Mesenchymal stem cell (in vitro differentiated cells and primary cell): Measurements from ENCODE around the gene AKAP8L.
"Not testable (repeated sequence)": the region's sequence is repeated elsewhere in the genome, so short reads cannot be mapped to it uniquely, and the experiment has no call there.

Source experiments
- DNase-seq: peaks from one replicate; pipeline ENCODE4 v3.0.0-alpha.2; 2013
- H2AFZ ChIP-seq: one replicate; pipeline ENCODE4 v1.6.1; 2013; ENCODE audit warnings: low read depth, mild to moderate bottlenecking, control low read depth, inconsistent platforms, low read length, moderate library complexity
- H2AK5ac ChIP-seq: 2 replicates; pipeline ENCODE4 v1.6.1; 2013; ENCODE audit warnings: low read length, moderate library complexity, mild to moderate bottlenecking, inconsistent platforms; ENCODE audit not compliant: severe bottlenecking
- H2BK120ac ChIP-seq: one replicate; pipeline ENCODE4 v1.6.1; 2013; ENCODE audit warnings: low read depth, mild to moderate bottlenecking, inconsistent platforms, low read length, moderate library complexity
- H2BK12ac ChIP-seq, 2 experiments: one replicate each; pipeline ENCODE4 v1.6.1; 2013; ENCODE audit warnings: inconsistent platforms in 2 of 2, low read length in 2 of 2, mild to moderate bottlenecking in 2 of 2, moderate library complexity in 2 of 2, control low read depth in 1 of 2
- H2BK15ac ChIP-seq: one replicate; pipeline ENCODE4 v1.6.1; 2013; ENCODE audit warnings: mild to moderate bottlenecking, low read depth, inconsistent platforms; ENCODE audit not compliant: poor library complexity, severe bottlenecking
- H2BK5ac ChIP-seq: 2 replicates; pipeline ENCODE4 v1.6.1; 2013; ENCODE audit warnings: low read depth, mild to moderate bottlenecking, low read length, control low read depth, inconsistent platforms; ENCODE audit not compliant: poor library complexity, severe bottlenecking
- H3K14ac ChIP-seq, 2 experiments: one replicate each; pipeline ENCODE4 v1.6.1; 2013; ENCODE audit warnings: inconsistent platforms in 2 of 2, low read length in 2 of 2, control low read depth in 1 of 2, mild to moderate bottlenecking in 1 of 2, moderate library complexity in 1 of 2
- H3K18ac ChIP-seq, 2 experiments: one replicate each; pipeline ENCODE4 v1.6.1; 2013; ENCODE audit warnings: inconsistent platforms in 2 of 2, low read length in 2 of 2, control low read depth in 1 of 2, low read depth in 1 of 2, mild to moderate bottlenecking in 1 of 2
- H3K23ac ChIP-seq, 2 experiments: one replicate each; pipeline ENCODE4 v1.6.1; 2013; ENCODE audit warnings: inconsistent platforms in 2 of 2, low read length in 2 of 2, mild to moderate bottlenecking in 2 of 2, moderate library complexity in 2 of 2, control low read depth in 1 of 2
- H3K27ac ChIP-seq: 2 replicates; pipeline ENCODE4 v1.5.1; 2013; ENCODE audit warnings: mild to moderate bottlenecking, moderate library complexity, low read length, control low read depth, inconsistent platforms; ENCODE audit not compliant: poor library complexity, severe bottlenecking
- H3K27me3 ChIP-seq, 2 experiments: 2 replicates each; pipeline versions ENCODE4 v1.6.1 to v1.7.0; 2013; ENCODE audit warnings: low read length in 2 of 2, mild to moderate bottlenecking in 2 of 2, moderate library complexity in 2 of 2, control low read depth in 1 of 2, inconsistent platforms in 1 of 2; ENCODE audit not compliant: control insufficient read depth in 1 of 2, insufficient read depth in 1 of 2
- H3K36me3 ChIP-seq, 2 experiments: 2 replicates each; pipeline versions ENCODE4 v1.6.1 to v1.7.0; 2013; ENCODE audit warnings: low read length in 2 of 2, control low read depth in 1 of 2, inconsistent platforms in 1 of 2, low read depth in 1 of 2, mild to moderate bottlenecking in 1 of 2; ENCODE audit not compliant: insufficient read depth in 2 of 2, control insufficient read depth in 1 of 2
- H3K4ac ChIP-seq, 2 experiments: one replicate each; pipeline ENCODE4 v1.6.1; 2013; ENCODE audit warnings: inconsistent platforms in 2 of 2, low read length in 2 of 2, mild to moderate bottlenecking in 2 of 2, moderate library complexity in 2 of 2, control low read depth in 1 of 2, low read depth in 1 of 2
- H3K4me1 ChIP-seq: 2 replicates; pipeline ENCODE4 v1.6.1; 2013; ENCODE audit warnings: low read depth, low read length, control low read depth; ENCODE audit not compliant: control insufficient read depth, insufficient read depth
- H3K4me2 ChIP-seq: 2 replicates; pipeline ENCODE4 v1.6.1; 2013; ENCODE audit warnings: low read length, mild to moderate bottlenecking, inconsistent platforms; ENCODE audit not compliant: poor library complexity, severe bottlenecking
- H3K4me3 ChIP-seq, 2 experiments: 2 replicates each; pipeline versions ENCODE4 v1.5.1 to v1.7.0; 2013; ENCODE audit warnings: low read length in 2 of 2, mild to moderate bottlenecking in 2 of 2, control low read depth in 1 of 2, low read depth in 1 of 2; ENCODE audit not compliant: insufficient read depth in 1 of 2
- H3K79me1 ChIP-seq: replicated peaks from 2 replicates; pipeline ENCODE4 v1.6.1; 2013; ENCODE audit warnings: mild to moderate bottlenecking, control low read depth, low read length, inconsistent platforms; ENCODE audit not compliant: poor library complexity, severe bottlenecking
- H3K9ac ChIP-seq: 2 replicates; pipeline ENCODE4 v1.7.0; 2013; ENCODE audit warnings: mild to moderate bottlenecking, low read length, moderate library complexity
- H3K9me3 ChIP-seq: 2 replicates; pipeline ENCODE4 v1.7.0; 2013; ENCODE audit warnings: mild to moderate bottlenecking, low read length; ENCODE audit not compliant: control insufficient read depth
- H4K8ac ChIP-seq: one replicate; pipeline ENCODE4 v1.6.1; 2013; ENCODE audit warnings: inconsistent platforms, mild to moderate bottlenecking, low read length, moderate library complexity
- H4K91ac ChIP-seq: one replicate; pipeline ENCODE4 v1.6.1; 2013; ENCODE audit warnings: mild to moderate bottlenecking, low read length, inconsistent platforms
- WGBS: methylation state at CpG from one replicate; pipeline ENCODE4 v1.1.7; 2013; ENCODE audit warnings: mixed read lengths; 5-methylcytosine and 5-hydroxymethylcytosine counted together

Gene AKAP8L

GRCh38 chr19:15357906-15358305 is 60.9 kb downstream of the AKAP8L start:
- H2BK15ac ChIP-seq: no peak overlapping the region
- H3K4me2 ChIP-seq: no peak overlapping the region
- no peak overlapping the region for H3K9ac ChIP-seq
- H2BK5ac ChIP-seq: no peak overlapping the region
- H2BK120ac ChIP-seq: no peak overlapping the region
- H2AK5ac ChIP-seq: no peak overlapping the region
- H3K18ac ChIP-seq: no peak overlapping the region
- no peaks in the 10 kb centered on the region for H3K27me3 ChIP-seq
- H3K23ac ChIP-seq: no peak overlapping the region
- H3K4me3 ChIP-seq: no peak overlapping the region
- WGBS: 100% methylated on average over 4 of the region's 4 CpGs
- H2BK12ac ChIP-seq: no peak overlapping the region
- DNase-seq: no peak
- no peak overlapping the region for H3K4ac ChIP-seq
- no peaks in the 10 kb centered on the region for H3K4me1 ChIP-seq
- no peak overlapping the region for H2AFZ ChIP-seq
- H3K79me1 ChIP-seq: peaks cover 18% of the 10 kb centered on the region
- H3K14ac ChIP-seq: no peak overlapping the region
- H3K27ac ChIP-seq: no peak overlapping the region
- H4K8ac ChIP-seq: no peak overlapping the region
- H4K91ac ChIP-seq: no peak overlapping the region
- H3K9me3 ChIP-seq: no peaks in the 10 kb centered on the region
- H3K36me3 ChIP-seq: peaks cover 79 to 83% of the 10 kb centered on the region in 2 experiments

- Histone ChIP-seq H3K4me3 (no peak overlapping the region), H2AK5ac (no peak overlapping the region), H2AFZ (no peak overlapping the region), H3K18ac (no peak overlapping the region), H2BK12ac (no peak overlapping the region), H3K27me3 (no peaks in the 10 kb centered on the region), H2BK5ac (no peak overlapping the region), H4K91ac (no peak overlapping the region), H3K79me1 (peaks cover 8% of the 10 kb centered on the region), H3K4ac (no peak overlapping the region), H4K8ac (no peak overlapping the region), H3K14ac (no peak overlapping the region), H2BK15ac (no peak overlapping the region), H3K9me3 (no peaks in the 10 kb centered on the region), H3K23ac (no peak overlapping the region), H2BK120ac (no peak overlapping the region), H3K4me2 (no peak overlapping the region), H3K9ac (no peak overlapping the region), H3K36me3 (peaks cover 65 to 69% of the 10 kb centered on the region in 2 experiments), H3K4me1 (no peaks in the 10 kb centered on the region), H3K27ac (no peak overlapping the region)
- no peak for DNase-seq
- whole genome bisulfite sequencing: 98% methylated on average over 27 of the region's 27 CpGs
These were observed 64.1 kb downstream of the AKAP8L start for GRCh38 chr19:15354566-15355296.

GRCh38 chr19:15353908-15354307 is 64.9 kb downstream of the AKAP8L start:
- H3K4ac ChIP-seq: no peak overlapping the region
- no peak overlapping the region for H3K23ac ChIP-seq
- H2BK5ac ChIP-seq: no peak overlapping the region
- H3K79me1 ChIP-seq: peaks cover 8% of the 10 kb centered on the region
- no peak overlapping the region for H4K8ac ChIP-seq
- DNase-seq: no peak
- H2BK15ac ChIP-seq: no peak overlapping the region
- H3K9ac ChIP-seq: no peak overlapping the region
- no peak overlapping the region for H2AK5ac ChIP-seq
- H3K4me2 ChIP-seq: no peak overlapping the region
- no peak overlapping the region for H2BK120ac ChIP-seq
- 70% methylated on average over 4 of the region's 4 CpGs for WGBS
- H2BK12ac ChIP-seq: peak overlapping the region in 1 of 2 experiments; percentile 72
- no peaks in the 10 kb centered on the region for H3K27me3 ChIP-seq
- no peaks in the 10 kb centered on the region for H3K9me3 ChIP-seq
- no peak overlapping the region for H3K4me3 ChIP-seq
- no peak overlapping the region for H3K14ac ChIP-seq
- H3K18ac ChIP-seq: no peak overlapping the region
- no peak overlapping the region for H3K27ac ChIP-seq
- H3K4me1 ChIP-seq: no peaks in the 10 kb centered on the region
- peaks cover 57 to 64% of the 10 kb centered on the region in 2 experiments for H3K36me3 ChIP-seq
- H2AFZ ChIP-seq: no peak overlapping the region
- no peak overlapping the region for H4K91ac ChIP-seq

- H2BK5ac ChIP-seq, H3K27ac ChIP-seq, H2AFZ ChIP-seq, H3K27me3 ChIP-seq, H3K9ac ChIP-seq, H4K91ac ChIP-seq, H3K4ac ChIP-seq, DNase-seq, H4K8ac ChIP-seq, H3K18ac ChIP-seq, H3K79me1 ChIP-seq, H2BK12ac ChIP-seq, H3K23ac ChIP-seq, H3K4me3 ChIP-seq, H3K4me2 ChIP-seq, H3K9me3 ChIP-seq, H2BK15ac ChIP-seq, H2AK5ac ChIP-seq, H2BK120ac ChIP-seq, H3K4me1 ChIP-seq, H3K14ac ChIP-seq: not testable (repeated sequence)
- WGBS: 92% methylated on average over 8 of the region's 8 CpGs
- H3K36me3 ChIP-seq: peaks cover 44 to 54% of the 10 kb centered on the region in 2 experiments
These were observed 66.3 kb downstream of the AKAP8L start for GRCh38 chr19:15352535-15352934.
